Measurements from ENCODE around the gene TMEM98.
"Not testable (repeated sequence)": the region's sequence is repeated elsewhere in the genome, so short reads cannot be mapped to it uniquely, and the experiment has no call there.

The TMEM98 gene

GRCh38 chr17:32904891-32905290 lies 23.1 kb upstream of the TMEM98 start:
- Mint-ChIP-seq H3K4me3 (no peak overlapping the region), H3K36me3 (ENCODE audit: low read depth) (no peaks in the 10 kb centered on the region), H3K27me3 (peaks cover 40% of the 10 kb centered on the region), H3K4me1 (ENCODE audit: low read depth) (peaks cover 18% of the 10 kb centered on the region), H3K9me3 (no peaks in the 10 kb centered on the region), H3K27ac (no peak overlapping the region)

- Mint-ChIP-seq H3K27ac (no peak overlapping the region), H3K4me3 (no peak overlapping the region), H3K27me3 (peaks cover 35% of the 10 kb centered on the region), H3K9me3 (no peaks in the 10 kb centered on the region), H3K36me3 (ENCODE audit: low read depth) (no peaks in the 10 kb centered on the region), H3K4me1 (ENCODE audit: low read depth) (peaks cover 18% of the 10 kb centered on the region)
Measured at GRCh38 chr17:32907583-32907982, 20.4 kb upstream of the TMEM98 start.

GRCh38 chr17:32909787-32910369 lies 18.1 kb upstream of the TMEM98 start:
- Mint-ChIP-seq H3K4me3 (no peak overlapping the region), H3K9me3 (no peaks in the 10 kb centered on the region), H3K27me3 (peaks cover 31% of the 10 kb centered on the region), H3K27ac (no peak overlapping the region), H3K36me3 (ENCODE audit: low read depth) (no peaks in the 10 kb centered on the region), H3K4me1 (ENCODE audit: low read depth) (peaks cover 14% of the 10 kb centered on the region)

- H3K36me3 Mint-ChIP-seq (ENCODE audit: low read depth), result no peaks in the 10 kb centered on the region
- no peaks in the 10 kb centered on the region for H3K9me3 Mint-ChIP-seq
- no peak overlapping the region for H3K27ac Mint-ChIP-seq
- H3K4me1 Mint-ChIP-seq (ENCODE audit: low read depth), result peaks cover 21% of the 10 kb centered on the region
- peaks cover 27% of the 10 kb centered on the region for H3K27me3 Mint-ChIP-seq
- no peak overlapping the region for H3K4me3 Mint-ChIP-seq
Measured at GRCh38 chr17:32910769-32911168, 17.2 kb upstream of the TMEM98 start.

GRCh38 chr17:32912218-32912897 lies 15.6 kb upstream of the TMEM98 start:
- Mint-ChIP-seq H3K9me3 (no peaks in the 10 kb centered on the region), H3K4me3 (no peak overlapping the region), H3K27ac (no peak overlapping the region), H3K27me3 (peaks cover 18% of the 10 kb centered on the region), H3K4me1 (ENCODE audit: low read depth) (peaks cover 25% of the 10 kb centered on the region), H3K36me3 (ENCODE audit: low read depth) (no peaks in the 10 kb centered on the region)

- peaks cover 15% of the 10 kb centered on the region for H3K27me3 Mint-ChIP-seq
- H3K36me3 Mint-ChIP-seq (ENCODE audit: low read depth), result no peaks in the 10 kb centered on the region
- no peaks in the 10 kb centered on the region for H3K9me3 Mint-ChIP-seq
- no peak overlapping the region for H3K27ac Mint-ChIP-seq
- peaks cover 25% of the 10 kb centered on the region for H3K4me1 Mint-ChIP-seq (ENCODE audit: low read depth)
- H3K4me3 Mint-ChIP-seq, result no peak overlapping the region
Measured at GRCh38 chr17:32913593-32913992, 14.4 kb upstream of the TMEM98 start.

GRCh38 chr17:32914181-32914580 lies 13.8 kb upstream of the TMEM98 start:
- H3K4me3 Mint-ChIP-seq, result no peak overlapping the region
- H3K36me3 Mint-ChIP-seq (ENCODE audit: low read depth), result no peaks in the 10 kb centered on the region
- no peaks in the 10 kb centered on the region for H3K9me3 Mint-ChIP-seq
- H3K27ac Mint-ChIP-seq, result no peak overlapping the region
- peaks cover 25% of the 10 kb centered on the region for H3K4me1 Mint-ChIP-seq (ENCODE audit: low read depth)
- H3K27me3 Mint-ChIP-seq, result peaks cover 10% of the 10 kb centered on the region

GRCh38 chr17:32915245-32915644 lies 12.7 kb upstream of the TMEM98 start:
- Mint-ChIP-seq H3K9me3 (no peaks in the 10 kb centered on the region), H3K36me3 (ENCODE audit: low read depth) (no peaks in the 10 kb centered on the region), H3K4me1 (ENCODE audit: low read depth) (peaks cover 25% of the 10 kb centered on the region), H3K27ac (no peak overlapping the region), H3K27me3 (peaks cover 8% of the 10 kb centered on the region), H3K4me3 (no peak overlapping the region)

- H3K27ac Mint-ChIP-seq, result no peak overlapping the region
- H3K27me3 Mint-ChIP-seq, result peaks cover 8% of the 10 kb centered on the region
- no peak overlapping the region for H3K4me3 Mint-ChIP-seq
- no peaks in the 10 kb centered on the region for H3K36me3 Mint-ChIP-seq (ENCODE audit: low read depth)
- no peaks in the 10 kb centered on the region for H3K9me3 Mint-ChIP-seq
- H3K4me1 Mint-ChIP-seq (ENCODE audit: low read depth), result peaks cover 25% of the 10 kb centered on the region
Measured at GRCh38 chr17:32916134-32916533, 11.8 kb upstream of the TMEM98 start.

GRCh38 chr17:32917081-32917480 lies 10.9 kb upstream of the TMEM98 start:
- peaks cover 8% of the 10 kb centered on the region for H3K27me3 Mint-ChIP-seq
- H3K4me1 Mint-ChIP-seq (ENCODE audit: low read depth), result peaks cover 25% of the 10 kb centered on the region
- H3K36me3 Mint-ChIP-seq (ENCODE audit: low read depth), result no peaks in the 10 kb centered on the region
- H3K9me3 Mint-ChIP-seq, result no peaks in the 10 kb centered on the region
- H3K27ac Mint-ChIP-seq, result no peak overlapping the region
- H3K4me3 Mint-ChIP-seq, result no peak overlapping the region

- Mint-ChIP-seq H3K27me3 (peaks cover 8% of the 10 kb centered on the region), H3K4me1 (ENCODE audit: low read depth) (peaks cover 25% of the 10 kb centered on the region), H3K9me3 (no peaks in the 10 kb centered on the region), H3K36me3 (ENCODE audit: low read depth) (no peaks in the 10 kb centered on the region), H3K27ac (no peak overlapping the region), H3K4me3 (no peak overlapping the region)
Measured at GRCh38 chr17:32917842-32918241, 10.1 kb upstream of the TMEM98 start.

GRCh38 chr17:32919876-32920275 lies 8.1 kb upstream of the TMEM98 start:
- H3K9me3 Mint-ChIP-seq; H3K36me3 Mint-ChIP-seq (ENCODE audit: low read depth); H3K27me3 Mint-ChIP-seq; H3K27ac Mint-ChIP-seq; H3K4me3 Mint-ChIP-seq: not testable (repeated sequence)
- peaks cover 11% of the 10 kb centered on the region for H3K4me1 Mint-ChIP-seq (ENCODE audit: low read depth)

GRCh38 chr17:32920293-32920692 lies 7.7 kb upstream of the TMEM98 start:
- H3K4me3 Mint-ChIP-seq, result no peak overlapping the region
- no peaks in the 10 kb centered on the region for H3K9me3 Mint-ChIP-seq
- no peak overlapping the region for H3K27ac Mint-ChIP-seq
- H3K4me1 Mint-ChIP-seq (ENCODE audit: low read depth), result peaks cover 7% of the 10 kb centered on the region
- H3K27me3 Mint-ChIP-seq, result peaks cover 1% of the 10 kb centered on the region
- no peaks in the 10 kb centered on the region for H3K36me3 Mint-ChIP-seq (ENCODE audit: low read depth)

- no peak overlapping the region for H3K4me3 Mint-ChIP-seq
- H3K9me3 Mint-ChIP-seq, result no peaks in the 10 kb centered on the region
- H3K27me3 Mint-ChIP-seq, result peaks cover 7% of the 10 kb centered on the region
- no peaks in the 10 kb centered on the region for H3K36me3 Mint-ChIP-seq (ENCODE audit: low read depth)
- H3K4me1 Mint-ChIP-seq (ENCODE audit: low read depth), result peaks cover 2% of the 10 kb centered on the region
- H3K27ac Mint-ChIP-seq, result no peak overlapping the region
Measured at GRCh38 chr17:32921017-32921416, 6.9 kb upstream of the TMEM98 start.

- H3K27me3 Mint-ChIP-seq, result peaks cover 18% of the 10 kb centered on the region
- H3K9me3 Mint-ChIP-seq; H3K36me3 Mint-ChIP-seq (ENCODE audit: low read depth); H3K4me1 Mint-ChIP-seq (ENCODE audit: low read depth); H3K27ac Mint-ChIP-seq; H3K4me3 Mint-ChIP-seq: not testable (repeated sequence)
Measured at GRCh38 chr17:32923905-32924304, 4.0 kb upstream of the TMEM98 start.

GRCh38 chr17:32926183-32926582 lies 1.8 kb upstream of the TMEM98 start:
- no peak overlapping the region for H3K4me3 Mint-ChIP-seq
- H3K36me3 Mint-ChIP-seq (ENCODE audit: low read depth), result no peaks in the 10 kb centered on the region
- no peaks in the 10 kb centered on the region for H3K4me1 Mint-ChIP-seq (ENCODE audit: low read depth)

More at GRCh38 chr17:32926183-32926582, 1.8 kb upstream of the TMEM98 start:
- peaks cover 18% of the 10 kb centered on the region for H3K27me3 Mint-ChIP-seq
- no peaks in the 10 kb centered on the region for H3K9me3 Mint-ChIP-seq
- no peak overlapping the region for H3K27ac Mint-ChIP-seq
